Liver (tissue), 9 donors: Measurements from ENCODE around the gene FZR1. TPM values are rescaled to one million over a fixed set of nuclear protein-coding genes. Genes with fewer than 3 reads are reported as not detected.

ENCODE experiments used
- DNase-seq: peaks from one replicate; pipeline ENCODE4 v3.0.0-alpha.2; 2017; ENCODE audit warnings: low spot score
- H3K27ac ChIP-seq, 2 donors: one replicate each; pipeline ENCODE4 v1.7.0; 2013; ENCODE audit warnings: inconsistent platforms in 2 of 2, low read length in 2 of 2, control low read depth in 1 of 2, low read depth in 1 of 2, mild to moderate bottlenecking in 1 of 2
- H3K27me3 ChIP-seq, 4 donors: one replicate each; pipeline versions ENCODE4 v1.6.1 to v1.7.0; 2013; ENCODE audit warnings: low read length in 3 of 4, inconsistent platforms in 1 of 4, mild to moderate bottlenecking in 1 of 4, moderate library complexity in 1 of 4; ENCODE audit not compliant: control insufficient read depth in 4 of 4, insufficient read depth in 4 of 4
- H3K36me3 ChIP-seq, 4 donors: one replicate each; pipeline versions ENCODE4 v1.6.1 to v1.7.0; 2013; ENCODE audit warnings: low read length in 3 of 4, mild to moderate bottlenecking in 3 of 4, low read depth in 1 of 4, moderate library complexity in 1 of 4; ENCODE audit not compliant: control insufficient read depth in 4 of 4, insufficient read depth in 3 of 4
- H3K4me1 ChIP-seq, 4 donors: one replicate each; pipeline versions ENCODE4 v1.6.1 to v1.7.0; 2013; ENCODE audit warnings: low read length in 3 of 4, mild to moderate bottlenecking in 3 of 4, moderate library complexity in 1 of 4; ENCODE audit not compliant: control insufficient read depth in 4 of 4, insufficient read depth in 4 of 4
- H3K4me3 ChIP-seq, 3 donors: one replicate each; pipeline versions ENCODE4 v1.6.1 to v1.7.0; 2013; ENCODE audit warnings: low read length in 3 of 3, control low read depth in 1 of 3, low read depth in 1 of 3, mild to moderate bottlenecking in 1 of 3
- H3K9ac ChIP-seq, 2 donors: one replicate each; pipeline ENCODE4 v1.7.0; 2013; ENCODE audit warnings: low read length in 2 of 2, mild to moderate bottlenecking in 2 of 2, moderate library complexity in 2 of 2, control low read depth in 1 of 2, low read depth in 1 of 2
- H3K9me3 ChIP-seq, 4 donors: one replicate each; pipeline versions ENCODE4 v1.6.1 to v1.7.0; 2013; ENCODE audit warnings: low read length in 3 of 4; ENCODE audit not compliant: control insufficient read depth in 4 of 4
- FOXA1 ChIP-seq: IDR thresholded peaks from 2 replicates; pipeline ENCODE4 v1.6.1; 2016; ENCODE audit warnings: antibody characterized with exemption
- GABPA ChIP-seq, 2 donors: IDR thresholded peaks in 1 of 2; conservative IDR thresholded peaks in 1 of 2; 2 replicates each; pipeline ENCODE4 v1.6.1; 2016; ENCODE audit warnings: antibody characterized with exemption in 2 of 2, mild to moderate bottlenecking in 1 of 2, moderate library complexity in 1 of 2
- HNF4A ChIP-seq, 2 donors: conservative IDR thresholded peaks; 2 replicates each; pipeline ENCODE4 v1.6.1; 2016; ENCODE audit warnings: antibody characterized with exemption in 2 of 2, mild to moderate bottlenecking in 2 of 2
- JUND ChIP-seq, 2 donors: IDR thresholded peaks; 2 replicates each; pipeline ENCODE4 v1.6.1; 2016; ENCODE audit warnings: antibody characterized with exemption in 2 of 2
- NR2F2 ChIP-seq: IDR thresholded peaks from 2 replicates; pipeline ENCODE4 v1.6.1; 2016; ENCODE audit warnings: antibody characterized with exemption
- RAD21 ChIP-seq, 2 donors: IDR thresholded peaks; 2 replicates each; pipeline ENCODE4 v1.6.1; 2016; ENCODE audit warnings: antibody characterized with exemption in 2 of 2, mild to moderate bottlenecking in 2 of 2
- RXRA ChIP-seq, 2 donors: IDR thresholded peaks; 2 replicates each; pipeline ENCODE4 v1.6.1; 2017 to 2018; ENCODE audit warnings: antibody characterized with exemption in 2 of 2, mild to moderate bottlenecking in 1 of 2
- SP1 ChIP-seq: IDR thresholded peaks from 2 replicates; pipeline ENCODE4 v1.6.1; 2018; ENCODE audit warnings: antibody characterized with exemption, mild to moderate bottlenecking
- WGBS: extraction: QIAGEN DNeasy Blood & Tissue Kit; methylation state at CpG from one replicate; pipeline ENCODE4 v1.1.7; 2013; 5-methylcytosine and 5-hydroxymethylcytosine counted together
- polyA plus RNA-seq, 2 donors: library from polyadenylated mRNA; stranded (reverse) in 1 of 2; unstranded in 1 of 2; fragments of 200-250 nt in 1 of 2; fragments of >200 nt in 1 of 2; fragmentation: Nextera tagmentation in 1 of 2; extraction: Ambion mirVana in 1 of 2; gene quantifications; one replicate each; pipeline versions ENCODE4 v1.2.1 to v1.2.3, GENCODE V29; 2013 to 2015
- total RNA-seq, 2 donors: library from RNA; depleted of rRNA; stranded (reverse); fragments of >200 nt; gene quantifications; one replicate each; pipeline ENCODE4 v1.2.3, GENCODE V29; 2014
- TF ChIP-seq, protein P1 (sequence below): IDR thresholded peaks from 2 replicates; pipeline ENCODE4 v1.6.1; 2016; ENCODE audit warnings: antibody characterized with exemption
- TF ChIP-seq, protein P2 (sequence below): IDR thresholded peaks from 2 replicates; pipeline ENCODE4 v1.6.1; 2016; ENCODE audit warnings: antibody characterized with exemption
- TF ChIP-seq, protein P3 (sequence below): IDR thresholded peaks from 2 replicates; pipeline ENCODE4 v1.6.1; 2016; ENCODE audit warnings: antibody characterized with exemption
- TF ChIP-seq, protein P4 (sequence below): IDR thresholded peaks from 2 replicates; pipeline ENCODE4 v1.6.1; 2016; ENCODE audit warnings: antibody characterized with exemption, mild to moderate bottlenecking
- TF ChIP-seq, protein P5 (sequence below): fragments of 150-350 bp; IDR thresholded peaks from 2 replicates; pipeline ENCODE4 v1.5.1; 2017; ENCODE audit warnings: improper control_type of control experiment, low read depth, low read length; ENCODE audit not compliant: missing input control
- donor health status: healthy.
- donor health status: healthy.
- donor health status: healthy.
- donor health status: healthy.
- donor health status: healthy.

Gene FZR1
- total and polyA plus RNA-seq, 4 donors, result 17.0 to 27.3 (median 20.3) TPM

DNA sequence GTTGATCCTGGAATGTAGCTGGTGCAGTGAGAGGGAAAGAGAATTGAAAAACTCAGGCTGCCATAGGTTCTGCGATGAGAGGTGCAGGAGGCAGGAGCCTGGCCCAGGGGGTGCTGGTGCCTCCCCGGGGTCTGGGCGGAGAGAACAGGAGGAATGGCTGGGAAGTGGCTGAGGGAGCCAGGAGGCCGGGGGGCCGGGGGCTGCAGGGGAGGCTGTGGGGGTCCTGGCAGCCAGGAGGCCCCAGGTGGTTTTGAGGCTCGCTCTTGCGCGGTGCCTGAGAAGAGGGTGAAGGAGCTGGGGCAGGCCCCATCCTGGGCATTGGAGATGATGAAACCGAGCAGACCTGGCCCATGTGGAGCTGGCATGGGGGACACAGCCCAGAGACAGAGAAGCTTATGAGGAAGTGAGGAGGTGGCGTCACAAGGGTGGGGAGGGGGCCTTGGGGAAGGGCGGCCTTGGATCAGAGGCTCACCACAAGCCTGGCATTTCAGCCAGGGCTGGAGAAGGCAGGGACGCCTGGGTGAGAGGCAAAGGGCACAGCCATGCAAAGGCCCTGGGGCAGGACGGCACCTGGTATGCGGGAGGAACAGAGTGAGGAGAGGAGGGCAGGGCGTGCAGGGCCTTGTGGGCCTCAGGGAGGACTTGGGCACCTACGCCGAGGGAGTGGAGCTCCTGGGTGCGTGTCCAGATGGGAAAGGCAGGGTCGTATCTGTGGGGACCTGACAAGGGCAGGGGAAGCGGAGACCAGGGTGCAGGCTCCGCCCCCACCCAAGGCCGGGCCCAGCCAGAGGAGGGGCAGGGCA is 31.5 kb downstream of the FZR1 start:
- DNase-seq, result no peak
- Histone ChIP-seq H3K9me3 (no peaks in the 10 kb centered on the region), H3K27me3 (no peaks in the 10 kb centered on the region), H3K4me1 (no peaks in the 10 kb centered on the region), H3K27ac (no peak overlapping the region), H3K36me3 (peaks cover 4 to 42% (median 14%) of the 10 kb centered on the region in 4 donors), H3K9ac (no peak overlapping the region), H3K4me3 (no peak overlapping the region)
- TF ChIP-seq, protein P1, sequence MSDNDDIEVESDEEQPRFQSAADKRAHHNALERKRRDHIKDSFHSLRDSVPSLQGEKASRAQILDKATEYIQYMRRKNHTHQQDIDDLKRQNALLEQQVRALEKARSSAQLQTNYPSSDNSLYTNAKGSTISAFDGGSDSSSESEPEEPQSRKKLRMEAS, result no peak
- TF ChIP-seq, protein P2, sequence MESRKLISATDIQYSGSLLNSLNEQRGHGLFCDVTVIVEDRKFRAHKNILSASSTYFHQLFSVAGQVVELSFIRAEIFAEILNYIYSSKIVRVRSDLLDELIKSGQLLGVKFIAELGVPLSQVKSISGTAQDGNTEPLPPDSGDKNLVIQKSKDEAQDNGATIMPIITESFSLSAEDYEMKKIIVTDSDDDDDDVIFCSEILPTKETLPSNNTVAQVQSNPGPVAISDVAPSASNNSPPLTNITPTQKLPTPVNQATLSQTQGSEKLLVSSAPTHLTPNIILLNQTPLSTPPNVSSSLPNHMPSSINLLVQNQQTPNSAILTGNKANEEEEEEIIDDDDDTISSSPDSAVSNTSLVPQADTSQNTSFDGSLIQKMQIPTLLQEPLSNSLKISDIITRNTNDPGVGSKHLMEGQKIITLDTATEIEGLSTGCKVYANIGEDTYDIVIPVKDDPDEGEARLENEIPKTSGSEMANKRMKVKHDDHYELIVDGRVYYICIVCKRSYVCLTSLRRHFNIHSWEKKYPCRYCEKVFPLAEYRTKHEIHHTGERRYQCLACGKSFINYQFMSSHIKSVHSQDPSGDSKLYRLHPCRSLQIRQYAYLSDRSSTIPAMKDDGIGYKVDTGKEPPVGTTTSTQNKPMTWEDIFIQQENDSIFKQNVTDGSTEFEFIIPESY, result no peak
- TF ChIP-seq, protein P3, sequence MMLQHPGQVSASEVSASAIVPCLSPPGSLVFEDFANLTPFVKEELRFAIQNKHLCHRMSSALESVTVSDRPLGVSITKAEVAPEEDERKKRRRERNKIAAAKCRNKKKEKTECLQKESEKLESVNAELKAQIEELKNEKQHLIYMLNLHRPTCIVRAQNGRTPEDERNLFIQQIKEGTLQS, result no peak
- TF ChIP-seq, protein P4, sequence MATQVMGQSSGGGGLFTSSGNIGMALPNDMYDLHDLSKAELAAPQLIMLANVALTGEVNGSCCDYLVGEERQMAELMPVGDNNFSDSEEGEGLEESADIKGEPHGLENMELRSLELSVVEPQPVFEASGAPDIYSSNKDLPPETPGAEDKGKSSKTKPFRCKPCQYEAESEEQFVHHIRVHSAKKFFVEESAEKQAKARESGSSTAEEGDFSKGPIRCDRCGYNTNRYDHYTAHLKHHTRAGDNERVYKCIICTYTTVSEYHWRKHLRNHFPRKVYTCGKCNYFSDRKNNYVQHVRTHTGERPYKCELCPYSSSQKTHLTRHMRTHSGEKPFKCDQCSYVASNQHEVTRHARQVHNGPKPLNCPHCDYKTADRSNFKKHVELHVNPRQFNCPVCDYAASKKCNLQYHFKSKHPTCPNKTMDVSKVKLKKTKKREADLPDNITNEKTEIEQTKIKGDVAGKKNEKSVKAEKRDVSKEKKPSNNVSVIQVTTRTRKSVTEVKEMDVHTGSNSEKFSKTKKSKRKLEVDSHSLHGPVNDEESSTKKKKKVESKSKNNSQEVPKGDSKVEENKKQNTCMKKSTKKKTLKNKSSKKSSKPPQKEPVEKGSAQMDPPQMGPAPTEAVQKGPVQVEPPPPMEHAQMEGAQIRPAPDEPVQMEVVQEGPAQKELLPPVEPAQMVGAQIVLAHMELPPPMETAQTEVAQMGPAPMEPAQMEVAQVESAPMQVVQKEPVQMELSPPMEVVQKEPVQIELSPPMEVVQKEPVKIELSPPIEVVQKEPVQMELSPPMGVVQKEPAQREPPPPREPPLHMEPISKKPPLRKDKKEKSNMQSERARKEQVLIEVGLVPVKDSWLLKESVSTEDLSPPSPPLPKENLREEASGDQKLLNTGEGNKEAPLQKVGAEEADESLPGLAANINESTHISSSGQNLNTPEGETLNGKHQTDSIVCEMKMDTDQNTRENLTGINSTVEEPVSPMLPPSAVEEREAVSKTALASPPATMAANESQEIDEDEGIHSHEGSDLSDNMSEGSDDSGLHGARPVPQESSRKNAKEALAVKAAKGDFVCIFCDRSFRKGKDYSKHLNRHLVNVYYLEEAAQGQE, result no peak
- TF ChIP-seq NR2F2 (no peak), HNF4A (conservative IDR thresholded peaks at IDR 0.05) (no peak)
- 88% methylated on average over 22 of the region's 22 CpGs for WGBS

DNA sequence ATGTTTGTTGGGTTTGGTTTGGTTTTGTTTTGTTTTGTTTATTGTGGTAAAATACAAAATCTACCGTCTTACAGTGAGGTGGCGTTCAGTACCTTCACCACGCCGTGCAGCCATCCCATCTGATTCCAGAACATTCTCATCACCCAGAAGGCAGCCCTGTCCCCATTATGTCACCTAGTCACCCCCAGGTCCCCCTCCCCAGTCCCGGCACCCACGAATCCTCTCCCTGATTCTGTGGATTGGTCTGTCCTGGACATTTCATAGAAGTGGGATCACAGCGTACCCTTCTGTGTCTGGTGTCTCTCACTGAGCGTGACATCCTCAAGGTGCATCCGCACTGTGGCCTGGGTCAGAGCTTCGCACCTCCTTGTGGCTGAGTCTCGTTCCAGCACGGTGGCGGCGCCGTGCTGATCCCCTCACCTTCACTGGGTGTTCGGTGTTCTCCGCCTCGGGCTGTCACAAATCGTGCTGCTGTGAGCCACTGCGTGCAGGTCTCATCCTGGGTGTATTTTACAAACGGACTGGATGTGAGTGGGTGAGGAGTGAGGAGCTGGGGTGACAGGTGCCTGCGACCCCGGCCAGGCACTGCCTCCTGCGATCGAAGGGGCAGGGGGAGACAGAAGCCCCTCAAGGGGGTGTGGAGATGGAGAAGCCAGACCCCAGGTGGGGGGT is 32.3 kb downstream of the FZR1 start:
- Histone ChIP-seq H3K9me3 (no peaks in the 10 kb centered on the region), H3K4me3 (no peak overlapping the region), H3K9ac (no peak overlapping the region), H3K27me3 (no peaks in the 10 kb centered on the region), H3K4me1 (no peaks in the 10 kb centered on the region), H3K36me3 (peaks cover 4 to 34% (median 11%) of the 10 kb centered on the region in 4 donors), H3K27ac (no peak overlapping the region)
- TF ChIP-seq, protein P4, result no peak
- TF ChIP-seq RXRA (IDR thresholded peaks at IDR 0.05) (no peak), RAD21 (IDR thresholded peaks at IDR 0.05) (no peak), FOXA1 (no peak), GABPA (IDR thresholded peaks at IDR 0.05 in 1 of 2, conservative IDR thresholded peaks at IDR 0.05 in 1 of 2) (no peak), SP1 (no peak), HNF4A (conservative IDR thresholded peaks at IDR 0.05) (no peak), JUND (IDR thresholded peaks at IDR 0.05) (no peak), NR2F2 (no peak)
- TF ChIP-seq, protein P3, result no peak
- TF ChIP-seq, protein P5, sequence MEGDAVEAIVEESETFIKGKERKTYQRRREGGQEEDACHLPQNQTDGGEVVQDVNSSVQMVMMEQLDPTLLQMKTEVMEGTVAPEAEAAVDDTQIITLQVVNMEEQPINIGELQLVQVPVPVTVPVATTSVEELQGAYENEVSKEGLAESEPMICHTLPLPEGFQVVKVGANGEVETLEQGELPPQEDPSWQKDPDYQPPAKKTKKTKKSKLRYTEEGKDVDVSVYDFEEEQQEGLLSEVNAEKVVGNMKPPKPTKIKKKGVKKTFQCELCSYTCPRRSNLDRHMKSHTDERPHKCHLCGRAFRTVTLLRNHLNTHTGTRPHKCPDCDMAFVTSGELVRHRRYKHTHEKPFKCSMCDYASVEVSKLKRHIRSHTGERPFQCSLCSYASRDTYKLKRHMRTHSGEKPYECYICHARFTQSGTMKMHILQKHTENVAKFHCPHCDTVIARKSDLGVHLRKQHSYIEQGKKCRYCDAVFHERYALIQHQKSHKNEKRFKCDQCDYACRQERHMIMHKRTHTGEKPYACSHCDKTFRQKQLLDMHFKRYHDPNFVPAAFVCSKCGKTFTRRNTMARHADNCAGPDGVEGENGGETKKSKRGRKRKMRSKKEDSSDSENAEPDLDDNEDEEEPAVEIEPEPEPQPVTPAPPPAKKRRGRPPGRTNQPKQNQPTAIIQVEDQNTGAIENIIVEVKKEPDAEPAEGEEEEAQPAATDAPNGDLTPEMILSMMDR, result no peak
- WGBS, result 87% methylated on average over 25 of the region's 25 CpGs
- DNase-seq, result no peak
